ENCODE measurements around the gene STOX2.

GRCh38 chr4:184064877-184065276 is 159.8 kb downstream of the STOX2 start:
- TF ChIP-seq, protein P1, sequence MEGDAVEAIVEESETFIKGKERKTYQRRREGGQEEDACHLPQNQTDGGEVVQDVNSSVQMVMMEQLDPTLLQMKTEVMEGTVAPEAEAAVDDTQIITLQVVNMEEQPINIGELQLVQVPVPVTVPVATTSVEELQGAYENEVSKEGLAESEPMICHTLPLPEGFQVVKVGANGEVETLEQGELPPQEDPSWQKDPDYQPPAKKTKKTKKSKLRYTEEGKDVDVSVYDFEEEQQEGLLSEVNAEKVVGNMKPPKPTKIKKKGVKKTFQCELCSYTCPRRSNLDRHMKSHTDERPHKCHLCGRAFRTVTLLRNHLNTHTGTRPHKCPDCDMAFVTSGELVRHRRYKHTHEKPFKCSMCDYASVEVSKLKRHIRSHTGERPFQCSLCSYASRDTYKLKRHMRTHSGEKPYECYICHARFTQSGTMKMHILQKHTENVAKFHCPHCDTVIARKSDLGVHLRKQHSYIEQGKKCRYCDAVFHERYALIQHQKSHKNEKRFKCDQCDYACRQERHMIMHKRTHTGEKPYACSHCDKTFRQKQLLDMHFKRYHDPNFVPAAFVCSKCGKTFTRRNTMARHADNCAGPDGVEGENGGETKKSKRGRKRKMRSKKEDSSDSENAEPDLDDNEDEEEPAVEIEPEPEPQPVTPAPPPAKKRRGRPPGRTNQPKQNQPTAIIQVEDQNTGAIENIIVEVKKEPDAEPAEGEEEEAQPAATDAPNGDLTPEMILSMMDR (IDR thresholded peaks at IDR 0.05) = no peak
- TF ChIP-seq EP300 (IDR thresholded peaks at IDR 0.05) = no peak
